ENCODE data around the gene MSANTD7.

MSANTD7 gene

GRCh38 chr10:14880229-14880628 is 42.1 kb downstream of the MSANTD7 start:
- no peak for DNase-seq (ENCODE audit: low read depth in 2 of 2)

- DNase-seq (ENCODE audit: low read depth in 2 of 2): no peak
Observed at GRCh38 chr10:14884082-14884481, 46.0 kb downstream of the MSANTD7 start.
